Measurements from ENCODE around the gene AHNAK2. TPM values are rescaled to one million over a fixed set of nuclear protein-coding genes. Genes with fewer than 3 reads are reported as not detected.
A peak's percentile ranks its signal among the peaks of the same experiment; 100 is the strongest.

The AHNAK2 gene
- total and polyA plus RNA-seq, 2 of the 13 experiments (the other 11 are each of a cell fraction or from before 2014, with no cell fraction given) = 0.11 to 0.18 TPM

- TF ChIP-seq ZHX2 (IDR thresholded peaks at IDR 0.05; ENCODE audit: low read depth) = no peak
- peak; percentile 43; the same call in 1 of the 2 replicates for TF ChIP-seq ZHX2 (CRISPR knock-in tag; IDR thresholded peaks at IDR 0.05; ENCODE audit: borderline replicate concordance)
- 0 out of 2 replicates have a peak, but pooled peaks have one; percentile 50 for TF ChIP-seq KLF12 (CRISPR knock-in tag; IDR thresholded peaks at IDR 0.05; ENCODE audit: borderline replicate concordance)
- peak; percentile 87; the same call in 1 of the 2 replicates for TF ChIP-seq ZNF468 (CRISPR knock-in tag; IDR thresholded peaks at IDR 0.05)
- TF ChIP-seq TERF1 (CRISPR knock-in tag; IDR thresholded peaks at IDR 0.05) = 0 out of 2 replicates have a peak, but pooled peaks have one; percentile 66
- TF ChIP-seq HMG20A (CRISPR knock-in tag; IDR thresholded peaks at IDR 0.05; ENCODE audit: borderline replicate concordance) = no peak
- TF ChIP-seq ZNF136 (CRISPR knock-in tag; IDR thresholded peaks at IDR 0.05; ENCODE audit: low read depth) = no peak
- no peak for TF ChIP-seq SMAD9 (CRISPR knock-in tag; IDR thresholded peaks at IDR 0.05)
- peak; percentile 70 for TF ChIP-seq PHF8 (CRISPR knock-in tag; IDR thresholded peaks at IDR 0.05)
- TF ChIP-seq SPEN (CRISPR knock-in tag; IDR thresholded peaks at IDR 0.05; ENCODE audit: low read depth) = peak; percentile 54; the same call in 1 of the 2 replicates
- peak; percentile 3; the same call in 1 of the 2 replicates for TF ChIP-seq ZNF367 (CRISPR knock-in tag; IDR thresholded peaks at IDR 0.05; ENCODE audit: borderline replicate concordance)
- peak; percentile 84 for TF ChIP-seq RBFOX2 (IDR thresholded peaks at IDR 0.05; ENCODE audit: low read depth, low read length)
- no peak; the same call in 1 of the 2 replicates for TF ChIP-seq ZC3H13 (CRISPR knock-in tag; IDR thresholded peaks at IDR 0.05)
- TF ChIP-seq ZNF788 (CRISPR knock-in tag; IDR thresholded peaks at IDR 0.05; ENCODE audit: borderline replicate concordance) = 0 out of 2 replicates have a peak, but pooled peaks have one; percentile 29
- no peak for TF ChIP-seq ZNF337 (CRISPR knock-in tag; IDR thresholded peaks at IDR 0.05; ENCODE audit: borderline replicate concordance, low read depth)
- TF ChIP-seq, protein P1, sequence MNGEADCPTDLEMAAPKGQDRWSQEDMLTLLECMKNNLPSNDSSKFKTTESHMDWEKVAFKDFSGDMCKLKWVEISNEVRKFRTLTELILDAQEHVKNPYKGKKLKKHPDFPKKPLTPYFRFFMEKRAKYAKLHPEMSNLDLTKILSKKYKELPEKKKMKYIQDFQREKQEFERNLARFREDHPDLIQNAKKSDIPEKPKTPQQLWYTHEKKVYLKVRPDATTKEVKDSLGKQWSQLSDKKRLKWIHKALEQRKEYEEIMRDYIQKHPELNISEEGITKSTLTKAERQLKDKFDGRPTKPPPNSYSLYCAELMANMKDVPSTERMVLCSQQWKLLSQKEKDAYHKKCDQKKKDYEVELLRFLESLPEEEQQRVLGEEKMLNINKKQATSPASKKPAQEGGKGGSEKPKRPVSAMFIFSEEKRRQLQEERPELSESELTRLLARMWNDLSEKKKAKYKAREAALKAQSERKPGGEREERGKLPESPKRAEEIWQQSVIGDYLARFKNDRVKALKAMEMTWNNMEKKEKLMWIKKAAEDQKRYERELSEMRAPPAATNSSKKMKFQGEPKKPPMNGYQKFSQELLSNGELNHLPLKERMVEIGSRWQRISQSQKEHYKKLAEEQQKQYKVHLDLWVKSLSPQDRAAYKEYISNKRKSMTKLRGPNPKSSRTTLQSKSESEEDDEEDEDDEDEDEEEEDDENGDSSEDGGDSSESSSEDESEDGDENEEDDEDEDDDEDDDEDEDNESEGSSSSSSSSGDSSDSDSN (CRISPR knock-in tag; IDR thresholded peaks at IDR 0.05) = peak; percentile 33; the same call in 1 of the 2 replicates
- 0 out of 2 replicates have a peak, but pooled peaks have one; percentile 19 for TF ChIP-seq ZNF746 (CRISPR knock-in tag; IDR thresholded peaks at IDR 0.05)
- peak; percentile 50; the same call in 1 of the 2 replicates for TF ChIP-seq BORCS8-MEF2B (CRISPR knock-in tag; IDR thresholded peaks at IDR 0.05)
- no peak for TF ChIP-seq PPARG (CRISPR knock-in tag; conservative IDR thresholded peaks at IDR 0.05)
Observed at GRCh38 chr14:105020815-105021655, 42.9 kb upstream of the AHNAK2 start, which contains the start of gene CDCA4 (continued).
